Breast epithelium (tissue), 4 donors: ENCODE results near the gene CKB. TPM values are rescaled to one million over a fixed set of nuclear protein-coding genes. Genes with fewer than 3 reads are reported as not detected.

Source experiments
- DNase-seq, 2 donors: peaks; one replicate each; pipeline ENCODE4 v3.0.0-alpha.2; 2019; ENCODE audit warnings: low spot score in 2 of 2
- H3K27ac ChIP-seq, 2 donors: fragments of 200-600 bp; sonication (generic) in 1 of 2; one replicate each; pipeline ENCODE4 v1.5.1; 2016 to 2019; ENCODE audit warnings: mild to moderate bottlenecking in 1 of 2
- H3K27me3 ChIP-seq, 2 donors: fragments of 200-600 bp; sonication (generic) in 1 of 2; one replicate each; pipeline versions ENCODE4 v1.5.1 to v1.6.0; 2017 to 2019; ENCODE audit warnings: control low read depth in 1 of 2, mild to moderate bottlenecking in 1 of 2
- H3K36me3 ChIP-seq: fragments of 200-600 bp; one replicate; pipeline ENCODE4 v1.5.1; 2019
- H3K4me1 ChIP-seq, 2 donors: fragments of 200-600 bp; sonication (generic); one replicate each; pipeline ENCODE4 v1.5.1; 2016 to 2019; ENCODE audit warnings: control low read depth in 1 of 2
- H3K4me3 ChIP-seq, 3 donors: fragments of 200-600 bp; sonication (generic); 1 replicate in 2 of 3; 2 replicates in 1 of 3; pipeline ENCODE4 v1.5.1; 2016 to 2019; ENCODE audit warnings: mild to moderate bottlenecking in 3 of 3, moderate library complexity in 2 of 3
- H3K9me3 ChIP-seq, 2 donors: fragments of 200-600 bp; sonication (generic) in 1 of 2; one replicate each; pipeline ENCODE4 v1.5.1; 2016 to 2019; ENCODE audit warnings: control low read depth in 1 of 2
- POLR2A ChIP-seq: fragments of 450-650 bp; IDR thresholded peaks from one replicate; pipeline ENCODE4 v1.6.1; 2016; ENCODE audit warnings: antibody characterized with exemption, mild to moderate bottlenecking, moderate library complexity
- POLR2AphosphoS5 ChIP-seq, 3 donors: sonication (generic); formaldehyde crosslinking; IDR thresholded peaks; one replicate each; pipeline ENCODE4 v1.6.1; 2017; ENCODE audit warnings: antibody characterized with exemption in 3 of 3
- intact Hi-C: fragments of 100-400 bp; cut with DNase I; formaldehyde crosslinking; loops from one replicate; pipeline ENCODE4 v1.15.1; 2023; ENCODE audit warnings: low total_unique reads
- total RNA-seq, 3 donors: library from RNA; depleted of rRNA; stranded (reverse); fragments of >200 nt; gene quantifications; one replicate each; pipeline ENCODE4 v1.1.0, GENCODE V29; 2016
- TF ChIP-seq, protein P1 (sequence below), 3 donors: fragments of 450-650 bp; IDR thresholded peaks; one replicate each; pipeline ENCODE4 v1.5.1; 2016 to 2017; ENCODE audit warnings: antibody characterized with exemption in 3 of 3, mild to moderate bottlenecking in 3 of 3, moderate library complexity in 3 of 3

Gene CKB
- total RNA-seq, 3 donors from 2014 or later, result 61.6 to 305 (median 83.2) TPM

GRCh38 chr14:103532216-103533136 is 9.8 kb upstream of the CKB start:
- peaks cover 3 to 24% of the 10 kb centered on the region in 2 donors for H3K4me1 ChIP-seq
- no peaks in the 10 kb centered on the region for H3K36me3 ChIP-seq
- DNase-seq, result no peak
- no peak overlapping the region for H3K27ac ChIP-seq
- intact Hi-C loops, result no loop called here
- H3K27me3 ChIP-seq, result no peaks in the 10 kb centered on the region
- no peak for TF ChIP-seq POLR2AphosphoS5 (IDR thresholded peaks at IDR 0.05)
- no peak for TF ChIP-seq POLR2A
- TF ChIP-seq, protein P1, sequence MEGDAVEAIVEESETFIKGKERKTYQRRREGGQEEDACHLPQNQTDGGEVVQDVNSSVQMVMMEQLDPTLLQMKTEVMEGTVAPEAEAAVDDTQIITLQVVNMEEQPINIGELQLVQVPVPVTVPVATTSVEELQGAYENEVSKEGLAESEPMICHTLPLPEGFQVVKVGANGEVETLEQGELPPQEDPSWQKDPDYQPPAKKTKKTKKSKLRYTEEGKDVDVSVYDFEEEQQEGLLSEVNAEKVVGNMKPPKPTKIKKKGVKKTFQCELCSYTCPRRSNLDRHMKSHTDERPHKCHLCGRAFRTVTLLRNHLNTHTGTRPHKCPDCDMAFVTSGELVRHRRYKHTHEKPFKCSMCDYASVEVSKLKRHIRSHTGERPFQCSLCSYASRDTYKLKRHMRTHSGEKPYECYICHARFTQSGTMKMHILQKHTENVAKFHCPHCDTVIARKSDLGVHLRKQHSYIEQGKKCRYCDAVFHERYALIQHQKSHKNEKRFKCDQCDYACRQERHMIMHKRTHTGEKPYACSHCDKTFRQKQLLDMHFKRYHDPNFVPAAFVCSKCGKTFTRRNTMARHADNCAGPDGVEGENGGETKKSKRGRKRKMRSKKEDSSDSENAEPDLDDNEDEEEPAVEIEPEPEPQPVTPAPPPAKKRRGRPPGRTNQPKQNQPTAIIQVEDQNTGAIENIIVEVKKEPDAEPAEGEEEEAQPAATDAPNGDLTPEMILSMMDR (IDR thresholded peaks at IDR 0.05), result no peak
- no peak overlapping the region for H3K4me3 ChIP-seq
- H3K9me3 ChIP-seq, result no peaks in the 10 kb centered on the region

DNA sequence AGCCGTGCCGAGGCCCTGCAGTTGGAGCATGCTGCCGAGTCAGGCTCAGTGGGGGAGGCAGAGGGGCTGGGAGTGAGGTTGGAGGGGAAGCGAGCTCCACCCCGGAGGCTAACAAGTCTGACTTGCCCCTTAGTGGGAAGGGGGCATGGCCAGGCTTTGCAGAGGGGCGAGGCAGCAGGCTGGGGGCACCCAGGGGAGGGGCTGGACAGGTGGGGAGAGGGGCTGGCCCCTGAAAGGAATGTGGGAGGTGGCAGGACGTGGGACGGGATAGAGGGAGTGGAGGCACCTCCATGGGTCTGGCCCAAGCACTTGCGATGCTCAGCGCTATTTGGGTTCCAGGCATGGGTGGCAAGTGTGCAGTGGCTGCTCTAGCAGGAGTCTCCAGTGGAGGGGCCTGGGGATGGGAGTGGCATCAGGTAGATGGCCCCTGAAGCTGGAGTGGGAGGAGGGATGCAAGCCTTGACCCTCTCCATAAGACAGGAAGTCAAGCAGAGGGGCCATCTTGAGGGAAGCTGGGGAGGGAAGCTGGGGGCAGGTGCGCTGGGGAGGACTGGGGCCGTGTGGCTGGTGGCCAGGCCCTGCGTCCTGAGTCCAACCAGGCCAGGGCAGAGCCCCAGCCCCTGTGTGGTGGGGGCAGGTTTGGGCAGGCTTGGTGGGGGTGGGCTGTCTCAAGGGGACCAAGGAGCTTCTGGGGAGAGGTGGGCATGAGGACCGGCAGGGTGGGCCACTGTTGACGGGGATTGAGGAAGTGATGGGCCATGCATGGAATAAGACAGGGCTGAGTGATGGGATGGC is 9.0 kb upstream of the CKB start:
- no peak overlapping the region for H3K27ac ChIP-seq
- H3K27me3 ChIP-seq, result no peaks in the 10 kb centered on the region
- intact Hi-C loops, result no loop called here
- H3K4me3 ChIP-seq, result no peak overlapping the region
- no peak for TF ChIP-seq POLR2AphosphoS5 (IDR thresholded peaks at IDR 0.05)
- peaks cover 3 to 25% of the 10 kb centered on the region in 2 donors for H3K4me1 ChIP-seq
- H3K9me3 ChIP-seq, result no peaks in the 10 kb centered on the region
- no peak for DNase-seq
- no peaks in the 10 kb centered on the region for H3K36me3 ChIP-seq

DNA sequence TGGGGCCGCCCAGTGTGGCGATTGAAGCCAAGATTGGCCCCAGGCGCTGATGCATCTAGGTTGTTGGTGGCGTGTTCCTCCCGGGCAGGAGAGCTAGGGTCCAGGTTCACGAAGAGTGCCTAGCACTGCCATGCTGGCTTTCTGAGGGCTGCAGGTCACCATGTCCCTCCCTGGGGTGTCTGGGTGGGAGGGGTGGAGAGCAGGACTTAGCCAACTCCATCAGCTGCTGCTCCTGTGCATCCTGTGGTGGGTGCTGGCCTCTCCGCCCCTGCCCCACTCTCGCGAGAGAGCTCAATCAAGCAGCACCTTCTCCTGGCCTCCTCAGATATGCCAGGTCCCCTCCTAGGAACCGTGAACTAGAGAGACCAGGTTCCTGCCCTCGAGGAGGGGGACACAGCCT is 8.2 kb upstream of the CKB start:
- no peak for DNase-seq
- Histone ChIP-seq H3K36me3 (no peaks in the 10 kb centered on the region), H3K27ac (no peak overlapping the region), H3K27me3 (no peaks in the 10 kb centered on the region), H3K9me3 (no peaks in the 10 kb centered on the region), H3K4me3 (no peak overlapping the region), H3K4me1 (peaks cover 3 to 25% of the 10 kb centered on the region in 2 donors)
- TF ChIP-seq, protein P1 (IDR thresholded peaks at IDR 0.05), result no peak
- TF ChIP-seq POLR2AphosphoS5 (IDR thresholded peaks at IDR 0.05), result no peak
- TF ChIP-seq POLR2A, result no peak
- intact Hi-C loops, result no loop called here

DNA sequence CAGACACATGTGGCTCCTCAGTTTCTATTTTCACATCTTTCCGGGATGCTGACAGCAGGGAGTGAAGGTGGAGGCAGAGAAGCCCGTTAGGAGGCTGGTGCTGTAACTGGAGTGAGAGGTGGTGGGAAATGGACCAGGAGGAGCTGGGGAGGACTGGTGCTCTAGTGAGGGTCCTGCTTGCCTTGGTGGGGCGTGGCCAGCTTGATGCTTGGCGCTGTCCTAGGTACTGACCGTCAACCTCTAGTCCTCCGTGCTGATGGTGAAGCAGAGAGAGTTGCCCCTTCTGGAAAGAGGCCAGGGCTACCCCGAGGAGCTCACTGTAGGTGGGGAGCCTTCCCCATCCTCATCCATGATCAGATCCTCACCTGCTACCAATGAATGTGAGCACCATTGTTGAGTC is 7.8 kb upstream of the CKB start:
- peaks cover 3 to 25% of the 10 kb centered on the region in 2 donors for H3K4me1 ChIP-seq
- TF ChIP-seq POLR2A (no peak), POLR2AphosphoS5 (IDR thresholded peaks at IDR 0.05) (no peak)
- TF ChIP-seq, protein P1 (IDR thresholded peaks at IDR 0.05), result no peak
- no peaks in the 10 kb centered on the region for H3K27me3 ChIP-seq
- no peak overlapping the region for H3K27ac ChIP-seq
- no peaks in the 10 kb centered on the region for H3K9me3 ChIP-seq
- H3K36me3 ChIP-seq, result no peaks in the 10 kb centered on the region
- peak overlapping the region in 2 of 3 donors; percentile 93 to 97 for H3K4me3 ChIP-seq
- intact Hi-C loops, result no loop called here
- DNase-seq, result no peak

DNA sequence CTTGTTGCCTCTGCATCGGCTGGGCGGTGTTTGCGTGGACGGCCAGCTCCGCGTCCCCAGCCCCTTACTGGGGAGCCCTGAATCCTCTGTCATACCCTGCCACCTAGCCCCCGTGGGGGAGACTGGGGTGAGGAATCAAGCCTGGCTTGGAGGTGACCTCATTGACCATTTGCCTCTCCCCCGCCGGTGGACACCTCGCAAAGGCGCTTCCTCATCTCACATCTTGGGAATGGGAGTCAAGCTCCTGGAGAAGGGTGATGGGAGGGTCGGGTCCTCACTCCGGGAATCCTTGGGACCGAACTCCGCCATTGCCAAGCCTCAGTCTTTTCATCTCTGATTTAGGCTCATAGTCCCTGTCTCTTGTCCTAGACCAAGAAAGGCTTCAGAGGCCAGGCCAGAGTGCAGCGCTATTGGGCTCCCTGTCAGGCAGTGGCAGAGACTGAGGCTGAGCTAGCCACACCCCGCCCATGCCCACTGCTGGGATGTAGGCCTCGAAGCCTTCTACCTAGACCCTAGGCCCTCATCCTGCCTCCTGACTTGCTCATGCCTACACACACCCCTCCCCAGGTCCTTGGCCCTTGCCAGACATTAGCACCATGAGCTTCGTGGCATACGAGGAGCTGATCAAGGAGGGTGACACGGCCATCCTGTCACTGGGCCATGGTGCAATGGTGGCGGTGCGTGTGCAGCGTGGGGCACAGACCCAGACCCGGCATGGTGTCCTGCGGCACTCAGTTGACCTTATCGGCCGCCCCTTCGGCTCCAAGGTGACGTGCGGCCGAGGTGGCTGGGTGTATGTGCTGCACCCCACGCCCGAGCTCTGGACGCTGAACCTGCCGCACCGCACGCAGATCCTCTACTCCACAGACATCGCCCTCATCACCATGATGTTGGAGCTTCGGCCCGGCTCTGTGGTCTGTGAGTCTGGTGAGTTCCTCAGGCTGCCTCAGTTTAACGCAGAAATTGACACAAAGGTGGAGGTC is 7.0 kb upstream of the CKB start:
- Histone ChIP-seq H3K4me1 (peaks cover 3 to 25% of the 10 kb centered on the region in 2 donors), H3K36me3 (no peaks in the 10 kb centered on the region), H3K27ac (peak overlapping the region; percentile 93 to 94), H3K4me3 (peak overlapping the region; percentile 93 to 97 (median 97)), H3K9me3 (no peaks in the 10 kb centered on the region), H3K27me3 (no peaks in the 10 kb centered on the region)
- intact Hi-C loops, result no loop called here
- TF ChIP-seq, protein P1 (IDR thresholded peaks at IDR 0.05), result no peak
- no peak for TF ChIP-seq POLR2AphosphoS5 (IDR thresholded peaks at IDR 0.05)
- TF ChIP-seq POLR2A, result no peak
- DNase-seq, result no peak
